ENCODE data around the gene CDH4. TPM values are rescaled to one million over a fixed set of nuclear protein-coding genes. Genes with fewer than 3 reads are reported as not detected.

Gene CDH4
- polyA plus RNA-seq, 1 donor (not counting 4 experiments of a cell fraction or from before 2014, with no cell fraction given), result 2.2 TPM

DNA sequence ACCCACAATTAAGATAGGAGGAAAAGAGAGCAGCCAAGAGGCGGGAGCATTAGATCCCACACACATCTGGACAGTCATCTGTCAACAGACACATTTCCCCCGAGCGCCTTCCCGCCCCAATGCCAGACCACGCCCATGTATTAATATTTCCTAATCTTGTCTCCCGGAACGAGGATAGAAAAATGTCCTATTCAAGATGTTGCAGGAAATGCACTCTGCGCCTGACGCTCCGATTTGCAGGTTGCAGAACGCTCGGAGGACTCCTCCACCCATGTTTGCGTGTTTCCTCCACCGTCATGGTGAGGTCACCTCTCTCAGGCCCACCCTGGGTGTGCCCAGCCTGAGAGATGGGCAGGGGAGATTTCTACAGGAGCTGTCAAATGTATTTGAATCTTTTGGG, 598.4 kb downstream of the CDH4 start:
- dilution Hi-C loops (cut with MboI; ENCODE audit: extremely low pct_ligation_motif_present, low sequenced_read_pairs), result no loop called here
- Histone ChIP-seq H4K20me1 (ENCODE audit: control insufficient read depth, extremely low read depth, insufficient read depth, low read length) (no peaks in the 10 kb centered on the region), H3K9ac (ENCODE audit: control insufficient read depth, extremely low read depth, insufficient read depth, low read length) (no peak overlapping the region), H3K27ac (ENCODE audit: control insufficient read depth, insufficient read depth, low read length) (no peak overlapping the region), H2AFZ (ENCODE audit: control insufficient read depth, low read length) (no peak overlapping the region), H3K4me2 (ENCODE audit: control insufficient read depth, extremely low read depth, insufficient read depth, low read depth, low read length) (no peak overlapping the region), H3K4me1 (ENCODE audit: control insufficient read depth, extremely low read depth, insufficient read depth, low read length) (no peaks in the 10 kb centered on the region), H3K4me3 (ENCODE audit: control insufficient read depth in 2 of 3, extremely low read depth in 1 of 3, insufficient read depth in 2 of 3, low read depth in 1 of 3, low read length in 3 of 3) (no peak overlapping the region), H3K79me2 (ENCODE audit: control insufficient read depth, insufficient read depth, low read length) (no peaks in the 10 kb centered on the region), H3K9me1 (ENCODE audit: control insufficient read depth, extremely low read depth, insufficient read depth, low read length) (no peaks in the 10 kb centered on the region), H3K9me3 (ENCODE audit: control insufficient read depth, low read depth, low read length) (no peaks in the 10 kb centered on the region), H3K36me3 (ENCODE audit: control insufficient read depth in 2 of 2, extremely low read depth in 1 of 2, insufficient read depth in 2 of 2, low read length in 2 of 2) (no peaks in the 10 kb centered on the region), H3K27me3 (ENCODE audit: control insufficient read depth, extremely low read depth, insufficient read depth, low read length) (peaks cover 27% of the 10 kb centered on the region)
- no peak for DNase-seq (ENCODE audit: low read depth, low spot score)
- FAIRE-seq, result no peak
- TF ChIP-seq EZH2 (IDR thresholded peaks at IDR 0.05; ENCODE audit: low read length), result no peak
- TF ChIP-seq, protein P1, sequence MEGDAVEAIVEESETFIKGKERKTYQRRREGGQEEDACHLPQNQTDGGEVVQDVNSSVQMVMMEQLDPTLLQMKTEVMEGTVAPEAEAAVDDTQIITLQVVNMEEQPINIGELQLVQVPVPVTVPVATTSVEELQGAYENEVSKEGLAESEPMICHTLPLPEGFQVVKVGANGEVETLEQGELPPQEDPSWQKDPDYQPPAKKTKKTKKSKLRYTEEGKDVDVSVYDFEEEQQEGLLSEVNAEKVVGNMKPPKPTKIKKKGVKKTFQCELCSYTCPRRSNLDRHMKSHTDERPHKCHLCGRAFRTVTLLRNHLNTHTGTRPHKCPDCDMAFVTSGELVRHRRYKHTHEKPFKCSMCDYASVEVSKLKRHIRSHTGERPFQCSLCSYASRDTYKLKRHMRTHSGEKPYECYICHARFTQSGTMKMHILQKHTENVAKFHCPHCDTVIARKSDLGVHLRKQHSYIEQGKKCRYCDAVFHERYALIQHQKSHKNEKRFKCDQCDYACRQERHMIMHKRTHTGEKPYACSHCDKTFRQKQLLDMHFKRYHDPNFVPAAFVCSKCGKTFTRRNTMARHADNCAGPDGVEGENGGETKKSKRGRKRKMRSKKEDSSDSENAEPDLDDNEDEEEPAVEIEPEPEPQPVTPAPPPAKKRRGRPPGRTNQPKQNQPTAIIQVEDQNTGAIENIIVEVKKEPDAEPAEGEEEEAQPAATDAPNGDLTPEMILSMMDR (optimal IDR thresholded peaks at IDR 0.05 in 1 of 3, IDR thresholded peaks at IDR 0.05 in 1 of 3, conservative IDR thresholded peaks at IDR 0.05 in 1 of 3; ENCODE audit: extremely low read depth in 1 of 3, insufficient read depth in 2 of 3, low read length in 3 of 3), result no peak

DNA sequence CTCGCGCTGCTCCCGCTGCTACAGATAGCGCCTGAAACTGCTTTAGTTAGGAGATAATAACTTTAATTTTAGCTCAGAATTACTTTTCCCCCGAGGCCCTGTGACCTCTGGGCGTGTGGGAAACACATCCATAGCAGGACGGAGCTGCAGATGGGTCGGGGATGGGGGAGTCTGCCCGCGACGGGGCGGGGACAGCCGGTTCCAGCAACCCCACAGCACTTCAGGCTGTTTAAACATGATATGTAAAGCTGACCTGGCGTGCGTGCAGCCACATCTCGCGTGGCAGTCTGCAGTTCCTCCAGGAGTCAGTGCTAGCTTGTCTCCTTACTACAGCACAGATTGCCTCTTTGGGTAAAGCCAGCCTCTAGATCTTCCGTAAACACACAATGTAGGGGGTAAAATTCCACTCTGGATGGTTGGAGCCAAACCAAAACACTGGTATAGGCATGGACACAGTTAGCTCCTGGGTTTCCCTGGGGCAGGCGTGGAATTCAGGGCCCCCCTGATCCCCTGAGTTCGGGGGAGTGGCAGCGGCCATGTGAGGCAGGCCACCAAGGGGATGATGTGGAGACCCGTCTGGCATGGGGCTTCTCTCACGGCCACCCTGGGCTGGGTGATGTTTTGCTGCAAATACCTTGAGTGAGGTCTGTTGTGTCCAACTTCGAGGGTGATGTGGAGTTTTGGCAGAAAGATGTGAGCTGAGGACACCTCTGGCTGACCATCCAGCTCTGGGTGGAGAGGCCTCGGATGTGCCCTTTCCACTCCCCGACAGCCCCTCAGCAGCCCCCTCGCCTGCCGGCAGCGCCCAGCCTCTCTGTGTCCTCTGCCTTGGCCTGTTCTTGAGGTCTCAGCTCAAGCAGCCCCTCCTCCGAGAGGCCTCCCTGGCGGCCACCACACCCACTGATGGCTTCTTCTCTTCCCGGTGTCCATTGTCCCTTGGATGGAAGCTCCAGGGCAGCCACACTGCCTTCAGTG, 599.2 kb downstream of the CDH4 start:
- dilution Hi-C loops (cut with MboI; ENCODE audit: extremely low pct_ligation_motif_present, low sequenced_read_pairs), result no loop called here
- Histone ChIP-seq H3K4me1 (ENCODE audit: control insufficient read depth, extremely low read depth, insufficient read depth, low read length) (no peaks in the 10 kb centered on the region), H2AFZ (ENCODE audit: control insufficient read depth, low read length) (no peak overlapping the region), H3K27me3 (ENCODE audit: control insufficient read depth, extremely low read depth, insufficient read depth, low read length) (peaks cover 27% of the 10 kb centered on the region), H3K4me3 (ENCODE audit: control insufficient read depth in 2 of 3, extremely low read depth in 1 of 3, insufficient read depth in 2 of 3, low read depth in 1 of 3, low read length in 3 of 3) (no peak overlapping the region), H3K9me1 (ENCODE audit: control insufficient read depth, extremely low read depth, insufficient read depth, low read length) (no peaks in the 10 kb centered on the region), H3K9me3 (ENCODE audit: control insufficient read depth, low read depth, low read length) (no peaks in the 10 kb centered on the region), H3K9ac (ENCODE audit: control insufficient read depth, extremely low read depth, insufficient read depth, low read length) (no peak overlapping the region), H3K4me2 (ENCODE audit: control insufficient read depth, extremely low read depth, insufficient read depth, low read depth, low read length) (no peak overlapping the region), H3K36me3 (ENCODE audit: control insufficient read depth in 2 of 2, extremely low read depth in 1 of 2, insufficient read depth in 2 of 2, low read length in 2 of 2) (no peaks in the 10 kb centered on the region), H3K79me2 (ENCODE audit: control insufficient read depth, insufficient read depth, low read length) (no peaks in the 10 kb centered on the region), H4K20me1 (ENCODE audit: control insufficient read depth, extremely low read depth, insufficient read depth, low read length) (no peaks in the 10 kb centered on the region), H3K27ac (ENCODE audit: control insufficient read depth, insufficient read depth, low read length) (no peak overlapping the region)
- no peak for DNase-seq (ENCODE audit: low read depth, low spot score)
- FAIRE-seq, result no peak
- TF ChIP-seq EZH2 (IDR thresholded peaks at IDR 0.05; ENCODE audit: low read length), result no peak
- TF ChIP-seq, protein P1 (optimal IDR thresholded peaks at IDR 0.05 in 1 of 3, IDR thresholded peaks at IDR 0.05 in 1 of 3, conservative IDR thresholded peaks at IDR 0.05 in 1 of 3; ENCODE audit: extremely low read depth in 1 of 3, insufficient read depth in 2 of 3, low read length in 3 of 3), result no peak

All from keratinocyte (primary cell).